Hepatocyte (in vitro differentiated cells): ENCODE data around the gene XPO4.

Source experiments
- EZH2 ChIP-seq: fragments of 200-600 bp; sonication (generic); IDR thresholded peaks from 2 replicates; pipeline ENCODE4 v1.6.1; 2016; ENCODE audit warnings: antibody characterized with exemption, mild to moderate bottlenecking, borderline replicate concordance
- TF ChIP-seq, protein P1 (sequence below): fragments of 200-600 bp; sonication (generic); IDR thresholded peaks from 2 replicates; pipeline ENCODE4 v1.5.1; 2016; ENCODE audit warnings: antibody characterized with exemption, mild to moderate bottlenecking; ENCODE audit not compliant: poor library complexity

DNA sequence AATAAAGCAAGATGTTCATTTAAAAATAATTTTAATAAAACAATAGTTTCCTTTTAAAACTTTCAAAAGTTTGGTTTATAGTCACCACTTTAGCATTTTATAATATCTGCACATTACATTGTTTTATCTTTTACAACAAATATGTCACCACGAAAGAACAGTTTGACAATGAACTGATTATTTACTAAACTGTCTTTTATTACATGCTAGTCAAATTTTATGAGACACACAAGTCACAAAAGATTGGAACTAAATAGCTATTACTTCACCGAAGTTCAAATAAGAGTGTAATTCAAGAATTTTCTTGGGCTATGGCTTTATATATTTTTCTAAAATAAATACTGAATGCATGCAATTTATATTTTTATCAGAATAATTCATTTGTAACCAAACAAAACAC, 71.3 kb downstream of the XPO4 start:
- TF ChIP-seq, protein P1, sequence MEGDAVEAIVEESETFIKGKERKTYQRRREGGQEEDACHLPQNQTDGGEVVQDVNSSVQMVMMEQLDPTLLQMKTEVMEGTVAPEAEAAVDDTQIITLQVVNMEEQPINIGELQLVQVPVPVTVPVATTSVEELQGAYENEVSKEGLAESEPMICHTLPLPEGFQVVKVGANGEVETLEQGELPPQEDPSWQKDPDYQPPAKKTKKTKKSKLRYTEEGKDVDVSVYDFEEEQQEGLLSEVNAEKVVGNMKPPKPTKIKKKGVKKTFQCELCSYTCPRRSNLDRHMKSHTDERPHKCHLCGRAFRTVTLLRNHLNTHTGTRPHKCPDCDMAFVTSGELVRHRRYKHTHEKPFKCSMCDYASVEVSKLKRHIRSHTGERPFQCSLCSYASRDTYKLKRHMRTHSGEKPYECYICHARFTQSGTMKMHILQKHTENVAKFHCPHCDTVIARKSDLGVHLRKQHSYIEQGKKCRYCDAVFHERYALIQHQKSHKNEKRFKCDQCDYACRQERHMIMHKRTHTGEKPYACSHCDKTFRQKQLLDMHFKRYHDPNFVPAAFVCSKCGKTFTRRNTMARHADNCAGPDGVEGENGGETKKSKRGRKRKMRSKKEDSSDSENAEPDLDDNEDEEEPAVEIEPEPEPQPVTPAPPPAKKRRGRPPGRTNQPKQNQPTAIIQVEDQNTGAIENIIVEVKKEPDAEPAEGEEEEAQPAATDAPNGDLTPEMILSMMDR = no peak
- TF ChIP-seq EZH2 = no peak
